ENCODE measurements around the gene RUFY4. TPM values are rescaled to one million over a fixed set of nuclear protein-coding genes. Genes with fewer than 3 reads are reported as not detected.

The RUFY4 gene
- polyA plus RNA-seq, 2 of the 4 experiments (the other 2 are of a cell fraction), result 0.04 TPM; not detected in 1

- no peak for DNase-seq (ENCODE audit: low read depth in 1 of 2, low spot score in 1 of 2)
- H3K4me3 ChIP-seq, result no peak overlapping the region
- no peaks in the 10 kb centered on the region for H3K9me3 ChIP-seq
- H3K4me1 ChIP-seq, result peaks cover 10% of the 10 kb centered on the region; the same call in 1 of the 3 replicates
- TF ChIP-seq BCL3 (IDR thresholded peaks at IDR 0.05), result no peak
- no peak for TF ChIP-seq USF2 (IDR thresholded peaks at IDR 0.05)
- TF ChIP-seq RNF2 (IDR thresholded peaks at IDR 0.05; ENCODE audit: borderline replicate concordance, low read depth), result no peak
- no peak for TF ChIP-seq JUNB (IDR thresholded peaks at IDR 0.05)
- no peak for TF ChIP-seq CBX8 (IDR thresholded peaks at IDR 0.05)
- no peak for TF ChIP-seq GATA3 (IDR thresholded peaks at IDR 0.05; ENCODE audit: borderline replicate concordance)
- TF ChIP-seq JUN (IDR thresholded peaks at IDR 0.05), result no peak
- no peak for TF ChIP-seq RAD21 (conservative IDR thresholded peaks at IDR 0.05 in 1 of 2, IDR thresholded peaks at IDR 0.05 in 1 of 2)
- TF ChIP-seq HMGXB4 (CRISPR knock-in tag; IDR thresholded peaks at IDR 0.05; ENCODE audit: borderline replicate concordance), result no peak
- TF ChIP-seq ZNF302 (CRISPR knock-in tag; IDR thresholded peaks at IDR 0.05), result no peak
- no peak for ATAC-seq
- ChIA-PET CTCF (interaction anchor here (0.8 to 1.4 kb wide), 3 partner anchors 32 to 141 kb away, joined by 3 read pairs; no protein-coding TSS in a partner anchor), POLR2A (no interaction called here)
- 68% methylated on average over 9 of the region's 12 CpGs for WGBS (ENCODE audit: missing lambda C conversion rate)
- H3K27ac ChIP-seq, result no peak overlapping the region
- FAIRE-seq, result no peak
- no peak overlapping the region for H3K4me2 ChIP-seq
Observed at GRCh38 chr2:218021536-218022071, 47.4 kb upstream of the RUFY4 start.

- no peak overlapping the region for H3K4me3 ChIP-seq
- H3K9me3 ChIP-seq, result no peaks in the 10 kb centered on the region
- FAIRE-seq, result no peak
- TF ChIP-seq EHMT2 (IDR thresholded peaks at IDR 0.05; ENCODE audit: low read depth) (no peak), HDAC2 (IDR thresholded peaks at IDR 0.05) (no peak), CBX2 (IDR thresholded peaks at IDR 0.05; ENCODE audit: borderline replicate concordance, low read depth) (no peak), FOXS1 (CRISPR knock-in tag; IDR thresholded peaks at IDR 0.05) (no peak), NFE2L2 (conservative IDR thresholded peaks at IDR 0.05; ENCODE audit: low read length) (no peak), ZSCAN20 (CRISPR knock-in tag; IDR thresholded peaks at IDR 0.05) (no peak), HES2 (IDR thresholded peaks at IDR 0.05) (no peak), RARB (CRISPR knock-in tag; IDR thresholded peaks at IDR 0.05) (no peak), HEYL (CRISPR knock-in tag; IDR thresholded peaks at IDR 0.05) (no peak), TFCP2L1 (CRISPR knock-in tag; IDR thresholded peaks at IDR 0.05) (no peak), HMGXB4 (CRISPR knock-in tag; IDR thresholded peaks at IDR 0.05; ENCODE audit: borderline replicate concordance) (no peak), MAX (IDR thresholded peaks at IDR 0.05) (no peak), POLR2A (IDR thresholded peaks at IDR 0.05; ENCODE audit: low read length) (no peak), PHF8 (IDR thresholded peaks at IDR 0.05; ENCODE audit: borderline replicate concordance, low read depth) (no peak), HOXB13 (CRISPR knock-in tag; IDR thresholded peaks at IDR 0.05; ENCODE audit: low read depth) (no peak)
- H3K4me1 ChIP-seq, result peaks cover 10% of the 10 kb centered on the region; the same call in 1 of the 3 replicates
- no peak for DNase-seq (ENCODE audit: low read depth in 1 of 2, low spot score in 1 of 2)
- H3K27ac ChIP-seq, result no peak overlapping the region
- no peak for ATAC-seq
- ChIA-PET CTCF (interaction anchor here (1.4 kb wide), 1 partner anchor 33 kb away, joined by 3 read pairs; no protein-coding TSS in a partner anchor), POLR2A (no interaction called here)
- H3K4me2 ChIP-seq, result no peak overlapping the region
- 69% methylated on average over 10 of the region's 10 CpGs for whole genome bisulfite sequencing (ENCODE audit: missing lambda C conversion rate)
Observed at GRCh38 chr2:218022131-218022850, 46.8 kb upstream of the RUFY4 start.

Data from A549 (cell line).